RWPE1 (cell line): ENCODE results near the gene ZFP30.
"Not testable (repeated sequence)": the region's sequence is repeated elsewhere in the genome, so short reads cannot be mapped to it uniquely, and the experiment has no call there.

Source experiments
- CTCF ChIA-PET: fragments of 350-600 bp; sonication (Branson Sonifier 250); formaldehyde crosslinking; extraction: SDS; loops from one replicate; lab custom pipeline; 2021; lab: Yijun Ruan, JAX
- POLR2A ChIA-PET: fragments of 400-600 bp; formaldehyde crosslinking; extraction: SDS; loops from one replicate; lab custom pipeline; 2020; ENCODE audit warnings: antibody characterized with exemption; ENCODE audit not compliant: low non-redundant PET; lab: Yijun Ruan, JAX
- DNase-seq: peaks from one replicate; pipeline ENCODE4 v3.0.0; 2012; ENCODE audit warnings: low spot score
- H3K27ac ChIP-seq: fragments of 450-650 bp; 2 replicates; pipeline ENCODE4 v1.5.1; 2017
- TF ChIP-seq, protein P1 (sequence below): fragments of 450-650 bp; conservative IDR thresholded peaks from 2 replicates; pipeline ENCODE4 v1.5.1; 2017; ENCODE audit warnings: low read depth, mild to moderate bottlenecking

ZFP30 gene

GRCh38 chr19:37683520-37683919 is 28.3 kb upstream of the ZFP30 start:
- CTCF ChIA-PET: no interaction called here
- no peak for DNase-seq
- POLR2A ChIA-PET: no interaction called here
- TF ChIP-seq, protein P1, sequence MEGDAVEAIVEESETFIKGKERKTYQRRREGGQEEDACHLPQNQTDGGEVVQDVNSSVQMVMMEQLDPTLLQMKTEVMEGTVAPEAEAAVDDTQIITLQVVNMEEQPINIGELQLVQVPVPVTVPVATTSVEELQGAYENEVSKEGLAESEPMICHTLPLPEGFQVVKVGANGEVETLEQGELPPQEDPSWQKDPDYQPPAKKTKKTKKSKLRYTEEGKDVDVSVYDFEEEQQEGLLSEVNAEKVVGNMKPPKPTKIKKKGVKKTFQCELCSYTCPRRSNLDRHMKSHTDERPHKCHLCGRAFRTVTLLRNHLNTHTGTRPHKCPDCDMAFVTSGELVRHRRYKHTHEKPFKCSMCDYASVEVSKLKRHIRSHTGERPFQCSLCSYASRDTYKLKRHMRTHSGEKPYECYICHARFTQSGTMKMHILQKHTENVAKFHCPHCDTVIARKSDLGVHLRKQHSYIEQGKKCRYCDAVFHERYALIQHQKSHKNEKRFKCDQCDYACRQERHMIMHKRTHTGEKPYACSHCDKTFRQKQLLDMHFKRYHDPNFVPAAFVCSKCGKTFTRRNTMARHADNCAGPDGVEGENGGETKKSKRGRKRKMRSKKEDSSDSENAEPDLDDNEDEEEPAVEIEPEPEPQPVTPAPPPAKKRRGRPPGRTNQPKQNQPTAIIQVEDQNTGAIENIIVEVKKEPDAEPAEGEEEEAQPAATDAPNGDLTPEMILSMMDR: no peak
- no peak overlapping the region for H3K27ac ChIP-seq

- ChIA-PET CTCF (no interaction called here), POLR2A (no interaction called here)
- TF ChIP-seq, protein P1: no peak
- DNase-seq: no peak
- H3K27ac ChIP-seq: no peak overlapping the region
Observed at GRCh38 chr19:37669450-37669914, 14.2 kb upstream of the ZFP30 start.

DNA sequence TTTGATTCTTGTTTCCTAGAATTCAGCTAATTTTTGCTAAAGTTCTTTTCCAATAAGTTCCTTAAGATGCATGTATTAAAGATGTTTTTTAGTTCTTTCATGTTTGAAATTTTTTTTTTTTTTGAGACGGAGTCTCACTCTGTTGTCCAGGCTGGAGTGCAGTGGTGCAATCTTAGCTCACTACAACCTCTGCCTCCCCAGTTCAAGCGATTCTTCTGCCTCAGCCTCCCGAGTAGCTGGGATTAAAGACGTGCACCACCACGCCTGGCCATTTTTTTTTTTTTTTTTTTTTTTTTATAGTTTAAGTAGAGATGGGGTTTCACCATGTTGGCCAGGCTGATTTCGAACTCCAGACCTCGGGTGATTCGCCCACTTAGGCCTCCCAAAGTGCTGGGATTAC is 1.9 kb upstream of the ZFP30 start:
- POLR2A ChIA-PET, DNase-seq, H3K27ac ChIP-seq: not testable (repeated sequence)
- CTCF ChIA-PET: interaction anchor here (0.6 kb wide), 1 partner anchor 242 kb away, joined by 6 read pairs; no protein-coding TSS in a partner anchor

- CTCF ChIA-PET: no interaction called here
- TF ChIP-seq, protein P1: no peak
- POLR2A ChIA-PET: no interaction called here
- peak; percentile 73 for DNase-seq
- H3K27ac ChIP-seq: peak overlapping the region; percentile 95
Observed at GRCh38 chr19:37655689-37656371, 565 bp upstream of the ZFP30 start.

GRCh38 chr19:37654629-37655300 is 500 bp downstream of the ZFP30 start:
- ChIA-PET CTCF (no interaction called here), POLR2A (interaction anchor here (0.5 kb wide), 1 partner anchor 211 kb away, joined by 3 read pairs; no protein-coding TSS in a partner anchor)
- TF ChIP-seq, protein P1: no peak
- peak; percentile 34 for DNase-seq
- H3K27ac ChIP-seq: peak overlapping the region; percentile 95

DNA sequence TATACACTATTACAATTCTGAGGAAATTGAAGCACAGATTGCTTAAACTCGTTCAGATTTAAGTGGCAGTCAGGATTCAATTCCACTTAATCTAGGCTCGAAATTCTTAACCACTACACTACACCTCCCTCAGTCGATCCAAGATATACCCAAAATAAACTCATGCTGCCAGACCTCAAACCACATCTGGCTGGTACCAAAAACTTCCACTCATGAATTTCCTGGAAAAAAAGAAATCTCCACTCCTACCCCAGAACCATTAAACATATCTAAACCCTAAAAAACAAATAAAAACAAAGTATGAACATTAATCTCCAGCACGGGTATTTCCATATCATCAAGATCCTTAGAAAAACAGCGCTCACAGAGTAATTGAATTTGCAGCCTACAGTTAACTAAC is 1.1 kb downstream of the ZFP30 start:
- DNase-seq: peak; percentile 9
- POLR2A ChIA-PET: no interaction called here
- TF ChIP-seq, protein P1: no peak
- CTCF ChIA-PET: no interaction called here
- no peak overlapping the region; the same call in 1 of the 2 replicates for H3K27ac ChIP-seq
